Kidney (tissue), 14 donors: Measurements from ENCODE around the gene UBALD1. TPM values are rescaled to one million over a fixed set of nuclear protein-coding genes. Genes with fewer than 3 reads are reported as not detected.

Experiments used
- DNase-seq, 5 donors: peaks; one replicate each; pipeline ENCODE4 v3.0.0-alpha.2; 2013 to 2020
- FAIRE-seq: peaks from 2 replicates; lab custom pipeline; 2012; peaks lifted over from hg19 to GRCh38; lab: Jason Lieb, UNC
- H3K27ac ChIP-seq, 2 donors: one replicate each; pipeline ENCODE4 v1.7.0; 2013; ENCODE audit warnings: low read depth in 2 of 2, low read length in 2 of 2, inconsistent platforms in 1 of 2
- H3K27me3 ChIP-seq: one replicate; pipeline ENCODE4 v1.7.1; 2013; ENCODE audit warnings: low read length, inconsistent platforms; ENCODE audit not compliant: control insufficient read depth, insufficient read depth
- H3K36me3 ChIP-seq, 3 donors: one replicate each; pipeline versions ENCODE4 v1.7.0 to v1.7.1; 2013; ENCODE audit warnings: low read length in 3 of 3, control low read depth in 1 of 3, inconsistent platforms in 1 of 3; ENCODE audit not compliant: insufficient read depth in 3 of 3, control insufficient read depth in 2 of 3
- H3K4me1 ChIP-seq, 3 donors: one replicate each; pipeline versions ENCODE4 v1.7.0 to v1.7.1; 2013; ENCODE audit warnings: low read length in 3 of 3, inconsistent platforms in 1 of 3, low read depth in 1 of 3; ENCODE audit not compliant: control insufficient read depth in 2 of 3, insufficient read depth in 2 of 3
- H3K4me3 ChIP-seq, 3 donors: one replicate each; pipeline versions ENCODE4 v1.7.0 to v1.8.1; 2013; ENCODE audit warnings: low read length in 3 of 3, control low read depth in 1 of 3, inconsistent platforms in 1 of 3
- H3K9ac ChIP-seq, 3 donors: one replicate each; pipeline versions ENCODE4 v1.7.0 to v1.7.1; 2013; ENCODE audit warnings: low read length in 3 of 3, control low read depth in 1 of 3, inconsistent platforms in 1 of 3
- H3K9me3 ChIP-seq, 3 donors: one replicate each; pipeline versions ENCODE4 v1.7.0 to v1.7.1; 2013; ENCODE audit warnings: low read length in 3 of 3, control low read depth in 1 of 3, inconsistent platforms in 1 of 3; ENCODE audit not compliant: control insufficient read depth in 2 of 3, insufficient read depth in 1 of 3
- CTCF ChIP-seq: IDR thresholded peaks from 3 replicates; pipeline ENCODE4 v1.5.1; 2012; ENCODE audit warnings: mild to moderate bottlenecking, moderate library complexity, borderline replicate concordance; ENCODE audit not compliant: insufficient read depth; ENCODE audit errors: extremely low read depth
- intact Hi-C: fragments of 100-400 bp; cut with DNase I; formaldehyde crosslinking; loops from one replicate; pipeline ENCODE4 v1.11.1; 2022
- polyA plus RNA-seq: library from polyadenylated mRNA; stranded (reverse); fragments of 350-450 nt; fragmentation: Illumina TruSeq; extraction: RNeasy Lipid Tissue Mini Kit (QIAGEN cat#74804); gene quantifications from one replicate; pipeline ENCODE4 v1.2.3, GENCODE V29; 2014; ENCODE audit warnings: low read depth, low replicate concordance; ENCODE audit not compliant: insufficient read depth
- total RNA-seq: library from RNA; stranded (reverse); fragmentation: NEBNext Ultra II Directional; extraction: Animal tissue kit (Norgen Biotek cat#: 25700); gene quantifications from one replicate; pipeline ENCODE4 v1.2.1, GENCODE V29; 2021
- donor health status: control.
- donor health status: control.
- donor health status: control.
- donor health status: control.
- donor health status: control.
- donor health status: DM: yes; HTN: yes; CAD: no.
- donor health status: Normal renal cell carcinoma (clear cell type).

Gene UBALD1
- total and polyA plus RNA-seq, 2 donors from 2014 or later: 31.8 to 38.3 TPM

- DNase-seq (no peak), FAIRE-seq (no peak)
- Histone ChIP-seq H3K36me3 (no peaks in the 10 kb centered on the region), H3K27me3 (no peaks in the 10 kb centered on the region), H3K9me3 (no peaks in the 10 kb centered on the region), H3K27ac (no peak overlapping the region), H3K4me1 (peaks cover 0 to 2% (median 0%) of the 10 kb centered on the region in 3 donors), H3K9ac (no peak overlapping the region), H3K4me3 (no peak overlapping the region)
- TF ChIP-seq CTCF: no peak
- intact Hi-C loops: no loop called here
These were observed 48.5 kb downstream of the UBALD1 start for GRCh38 chr16:4566144-4566543.

GRCh38 chr16:4564661-4565267 is 49.9 kb downstream of the UBALD1 start:
- H3K36me3 ChIP-seq: no peaks in the 10 kb centered on the region
- H3K4me3 ChIP-seq: no peak overlapping the region
- H3K27me3 ChIP-seq: no peaks in the 10 kb centered on the region
- H3K4me1 ChIP-seq: peaks cover 0 to 2% (median 0%) of the 10 kb centered on the region in 3 donors
- no peak for FAIRE-seq
- H3K9ac ChIP-seq: no peak overlapping the region
- no peak for TF ChIP-seq CTCF
- no peak for DNase-seq
- no peak overlapping the region for H3K27ac ChIP-seq
- intact Hi-C loops: no loop called here
- no peaks in the 10 kb centered on the region for H3K9me3 ChIP-seq

GRCh38 chr16:4561596-4561995 is 53.1 kb downstream of the UBALD1 start:
- peak in 3 of 5 donors; percentile 16 to 36 (median 21) for DNase-seq
- Histone ChIP-seq H3K27ac (no peak overlapping the region), H3K4me1 (peaks cover 0 to 2% (median 0%) of the 10 kb centered on the region in 3 donors), H3K9ac (no peak overlapping the region), H3K4me3 (no peak overlapping the region), H3K27me3 (no peaks in the 10 kb centered on the region), H3K36me3 (no peaks in the 10 kb centered on the region), H3K9me3 (no peaks in the 10 kb centered on the region)
- FAIRE-seq: no peak
- intact Hi-C loops: no loop called here
- TF ChIP-seq CTCF: no peak

Other genes with a start within 250 kb of the UBALD1 start
- 82.7 TPM for gene VASN, start 243.0 kb downstream of the UBALD1 start, total RNA-seq
- gene VASN, start 243.0 kb downstream of the UBALD1 start, polyA plus RNA-seq: 75.7 TPM
- 50.1 TPM for gene CORO7, start 198.3 kb downstream of the UBALD1 start, total RNA-seq
- gene CORO7, start 198.3 kb downstream of the UBALD1 start, polyA plus RNA-seq: 9.8 TPM
- gene DNAJA3, start 189.0 kb downstream of the UBALD1 start, total RNA-seq: 41.1 TPM
- gene DNAJA3, start 189.0 kb downstream of the UBALD1 start, polyA plus RNA-seq: 49.4 TPM
- 54.9 TPM for gene NMRAL1, start 140.3 kb downstream of the UBALD1 start, total RNA-seq
- gene NMRAL1, start 140.3 kb downstream of the UBALD1 start, polyA plus RNA-seq: 94.1 TPM
- 56.4 TPM for gene HMOX2, start 138.5 kb downstream of the UBALD1 start, total RNA-seq
- 116 TPM for gene HMOX2, start 138.5 kb downstream of the UBALD1 start, polyA plus RNA-seq
- gene CDIP1, start 76.1 kb downstream of the UBALD1 start, total RNA-seq: 40.8 TPM
- gene CDIP1, start 76.1 kb downstream of the UBALD1 start, polyA plus RNA-seq: 80.4 TPM
- gene C16orf96, start 58.5 kb downstream of the UBALD1 start, total RNA-seq: 0.16 TPM
- 0.13 TPM for gene C16orf96, start 58.5 kb downstream of the UBALD1 start, polyA plus RNA-seq
- 90.8 TPM for gene MGRN1, start 9.9 kb upstream of the UBALD1 start, total RNA-seq
- gene MGRN1, start 9.9 kb upstream of the UBALD1 start, polyA plus RNA-seq: 19.7 TPM
- gene NUDT16L1, start 78.7 kb upstream of the UBALD1 start, total RNA-seq: 30.6 TPM
- 69.4 TPM for gene NUDT16L1, start 78.7 kb upstream of the UBALD1 start, polyA plus RNA-seq
- gene ANKS3, start 119.4 kb upstream of the UBALD1 start, total RNA-seq: 27.6 TPM
- gene ANKS3, start 119.4 kb upstream of the UBALD1 start, polyA plus RNA-seq: 20.7 TPM
- 1.8 TPM for gene DNAAF8, start 119.6 kb upstream of the UBALD1 start, total RNA-seq
- gene DNAAF8, start 119.6 kb upstream of the UBALD1 start, polyA plus RNA-seq: 4.0 TPM
- gene ZNF500, start 152.3 kb upstream of the UBALD1 start, total RNA-seq: 18.3 TPM
- 4.9 TPM for gene ZNF500, start 152.3 kb upstream of the UBALD1 start, polyA plus RNA-seq
- not detected for gene SEPTIN12, start 173.5 kb upstream of the UBALD1 start, total RNA-seq
- gene SEPTIN12, start 173.5 kb upstream of the UBALD1 start, polyA plus RNA-seq: not detected
- 36.5 TPM for gene SMIM22, start 180.5 kb upstream of the UBALD1 start, total RNA-seq
- gene SMIM22, start 180.5 kb upstream of the UBALD1 start, polyA plus RNA-seq: 74.2 TPM
- gene ROGDI, start 187.7 kb upstream of the UBALD1 start, total RNA-seq: 20.8 TPM
- gene ROGDI, start 187.7 kb upstream of the UBALD1 start, polyA plus RNA-seq: 86.1 TPM
- gene GLYR1, start 232.4 kb upstream of the UBALD1 start, total RNA-seq: 119 TPM
- gene GLYR1, start 232.4 kb upstream of the UBALD1 start, polyA plus RNA-seq: 47.9 TPM
- 28.6 TPM for gene UBN1, start 232.6 kb upstream of the UBALD1 start, total RNA-seq
- 6.1 TPM for gene UBN1, start 232.6 kb upstream of the UBALD1 start, polyA plus RNA-seq